ENCODE measurements around the gene CA14.
"Not testable (repeated sequence)": the region's sequence is repeated elsewhere in the genome, so short reads cannot be mapped to it uniquely, and the experiment has no call there.

CA14 gene

GRCh38 chr1:150236614-150237100 lies 20.9 kb upstream of the CA14 start:
- no peak for TF ChIP-seq CTCF (IDR thresholded peaks at IDR 0.05; ENCODE audit: insufficient read depth, low read length, missing control alignments)
- DNase-seq (ENCODE audit: low read depth, low spot score): no peak
- ChIA-PET POLR2A (no interaction called here), CTCF (interaction anchor here (0.6 to 1.3 kb wide), 3 partner anchors 15 to 45 kb away, joined by 3 to 7 read pairs (median 4); no protein-coding TSS in a partner anchor)
- H3K4me3 ChIP-seq (ENCODE audit: low read depth, low read length): peak overlapping the region; percentile 89

GRCh38 chr1:150237176-150237575 lies 20.4 kb upstream of the CA14 start:
- H3K4me3 ChIP-seq (ENCODE audit: low read depth, low read length); DNase-seq (ENCODE audit: low read depth, low spot score); POLR2A ChIA-PET: not testable (repeated sequence)
- CTCF ChIA-PET: interaction anchor here (1.1 to 1.3 kb wide), 2 partner anchors 14 to 19 kb away, joined by 3 to 7 read pairs; no protein-coding TSS in a partner anchor

GRCh38 chr1:150237746-150238145 lies 19.8 kb upstream of the CA14 start:
- POLR2A ChIA-PET: no interaction called here
- no peak overlapping the region for H3K4me3 ChIP-seq (ENCODE audit: low read depth, low read length)
- TF ChIP-seq CTCF (IDR thresholded peaks at IDR 0.05; ENCODE audit: insufficient read depth, low read length, missing control alignments): no peak
- DNase-seq (ENCODE audit: low read depth, low spot score): no peak
- CTCF ChIA-PET: interaction anchor here (1.3 kb wide), 1 partner anchor 18 kb away, joined by 7 read pairs; no protein-coding TSS in a partner anchor

- ChIA-PET CTCF (no interaction called here), POLR2A (no interaction called here)
- no peak for DNase-seq (ENCODE audit: low read depth, low spot score)
- no peak overlapping the region for H3K4me3 ChIP-seq (ENCODE audit: low read depth, low read length)
- TF ChIP-seq CTCF (IDR thresholded peaks at IDR 0.05; ENCODE audit: insufficient read depth, low read length, missing control alignments): no peak
These were observed 14.6 kb upstream of the CA14 start for GRCh38 chr1:150243003-150243402.

GRCh38 chr1:150249936-150250335 lies 7.6 kb upstream of the CA14 start:
- CTCF ChIA-PET: interaction anchor here (3.3 to 16.5 kb wide), 2 partner anchors 11 to 28 kb away, joined by 9 to 623 read pairs; partner anchors contain the start of genes APH1A, C1orf54 and CIART
- POLR2A ChIA-PET: no interaction called here
- no peak for TF ChIP-seq CTCF (IDR thresholded peaks at IDR 0.05; ENCODE audit: insufficient read depth, low read length, missing control alignments)
- DNase-seq (ENCODE audit: low read depth, low spot score): no peak
- no peak overlapping the region for H3K4me3 ChIP-seq (ENCODE audit: low read depth, low read length)

- ChIA-PET CTCF (interaction anchor here (0.8 to 16.5 kb wide), 36 partner anchors 9 to 552 kb away, joined by 3 to 623 read pairs (median 4); partner anchors contain the start of genes APH1A, C1orf54, CIART and PRPF3), POLR2A (interaction anchor here (1.3 to 2.6 kb wide), 3 partner anchors 13 to 25 kb away, joined by 5 to 11 read pairs (median 9); partner anchors contain the start of genes APH1A and C1orf54)
- no peak for DNase-seq (ENCODE audit: low read depth, low spot score)
- no peak for TF ChIP-seq CTCF (IDR thresholded peaks at IDR 0.05; ENCODE audit: insufficient read depth, low read length, missing control alignments)
- H3K4me3 ChIP-seq (ENCODE audit: low read depth, low read length): no peak overlapping the region; the same call in 1 of the 2 replicates
These were observed 1.4 kb upstream of the CA14 start for GRCh38 chr1:150256198-150256553.
